GM12878 (cell line): ENCODE data around the gene POLD1. TPM values are rescaled to one million over a fixed set of nuclear protein-coding genes. Genes with fewer than 3 reads are reported as not detected.
A peak's percentile ranks its signal among the peaks of the same experiment; 100 is the strongest.

ENCODE experiments used
- ASH2L ChIP-seq: fragments of 300-600, 200-600 bp; sonication (generic); IDR thresholded peaks from 2 replicates; pipeline ENCODE4 v1.6.1; 2017; ENCODE audit warnings: low read depth, mild to moderate bottlenecking, borderline replicate concordance
- CEBPB ChIP-seq, 2 experiments: fragments of 150-350 bp in 1 of 2; IDR thresholded peaks; 2 replicates each; pipeline ENCODE4 v1.6.1; 2012 to 2014; ENCODE audit warnings: low read depth in 2 of 2, low read length in 2 of 2, borderline replicate concordance in 1 of 2, inconsistent platforms in 1 of 2
- CHD1 ChIP-seq: IDR thresholded peaks from 2 replicates; pipeline ENCODE4 v1.6.1; 2012; ENCODE audit warnings: low read depth, low read length, improper control_type of control experiment
- EED ChIP-seq: sonication (generic); IDR thresholded peaks from 2 replicates; pipeline ENCODE4 v1.6.1; 2016; ENCODE audit warnings: antibody characterized with exemption, low read depth
- FOS ChIP-seq: IDR thresholded peaks from 3 replicates; pipeline ENCODE4 v1.6.1; 2011; ENCODE audit warnings: borderline replicate concordance; ENCODE audit not compliant: insufficient read length; ENCODE audit errors: extremely low read depth
- NR2F1 ChIP-seq: fragments of 450-650 bp; conservative IDR thresholded peaks from 2 replicates; pipeline ENCODE4 v1.6.1; 2017; ENCODE audit warnings: mild to moderate bottlenecking
- REST ChIP-seq: IDR thresholded peaks from 2 replicates; pipeline ENCODE4 v1.6.1; 2012; ENCODE audit warnings: mild to moderate bottlenecking, low read depth, low read length
- SKIL ChIP-seq: fragments of 450-650 bp; IDR thresholded peaks from 2 replicates; pipeline ENCODE4 v1.6.1; 2017; ENCODE audit warnings: mild to moderate bottlenecking, low read depth, inconsistent platforms; ENCODE audit not compliant: poor library complexity, severe bottlenecking
- SMARCA5 ChIP-seq: fragments of 450-650 bp; IDR thresholded peaks from 2 replicates; pipeline ENCODE4 v1.6.1; 2017; ENCODE audit warnings: mild to moderate bottlenecking
- TCF7 ChIP-seq: IDR thresholded peaks from 2 replicates; pipeline ENCODE4 v1.6.1; 2014; ENCODE audit warnings: antibody characterized with exemption, borderline replicate concordance
- YBX1 ChIP-seq: fragments of 450-650 bp; IDR thresholded peaks from 2 replicates; pipeline ENCODE4 v1.6.1; 2016; ENCODE audit warnings: antibody characterized with exemption
- polyA plus RNA-seq, 11 experiments: library from polyadenylated mRNA; depleted of rRNA in 4 of 11; unstranded in 6 of 11; stranded (reverse) in 5 of 11; fragments of >200 nt; fragmentation: Nextera tagmentation in 4 of 11; fragmentation: Illumina TruSeq in 1 of 11; extraction: Ambion mirVana in 4 of 11; extraction: Trizol in 1 of 11; gene quantifications; 1 replicate in 1 of 11; 2 replicates in 10 of 11; pipeline versions ENCODE4 v1.2.1 to v1.2.3, GENCODE V29; 2011 to 2016; ENCODE audit warnings: inconsistent platforms in 2 of 11, missing spikeins in 2 of 11, low read depth in 1 of 11
- total RNA-seq, 4 experiments: library from RNA; depleted of rRNA in 3 of 4; stranded (reverse); fragments of >200 nt in 3 of 4; fragmentation: Illumina TruSeq in 1 of 4; extraction: Trizol in 1 of 4; gene quantifications; 2 replicates each; pipeline versions ENCODE4 v1.2.1 to v1.2.3, GENCODE V29; 2013 to 2021
- TF ChIP-seq, protein P1 (sequence below): fragments of 450-650 bp; IDR thresholded peaks from 2 replicates; pipeline ENCODE4 v1.6.1; 2017; ENCODE audit warnings: antibody characterized with exemption, mild to moderate bottlenecking, moderate library complexity
- TF ChIP-seq, protein P2 (sequence below), 3 experiments: IDR thresholded peaks in 2 of 3; conservative IDR thresholded peaks in 1 of 3; 2 replicates each; pipeline ENCODE4 v1.5.1; 2011; ENCODE audit warnings: low read depth in 3 of 3, low read length in 3 of 3, mild to moderate bottlenecking in 3 of 3, control low read depth in 2 of 3, moderate library complexity in 2 of 3, inconsistent platforms in 1 of 3, mixed read lengths in 1 of 3; ENCODE audit not compliant: control insufficient read depth in 2 of 3, insufficient read depth in 1 of 3; ENCODE audit errors: extremely low read depth in 1 of 3
- TF ChIP-seq, protein P3 (sequence below): IDR thresholded peaks from 2 replicates; pipeline ENCODE4 v1.6.1; 2011; ENCODE audit warnings: borderline replicate concordance, low read depth, mild to moderate bottlenecking, moderate library complexity, mixed read lengths, low read length; ENCODE audit not compliant: insufficient read depth; ENCODE audit errors: extremely low read length

POLD1 gene
- total and polyA plus RNA-seq, 10 of the 15 experiments (the other 5 are each of a cell fraction or from before 2014, with no cell fraction given), result 0.76 to 165 (median 63.4) TPM

DNA sequence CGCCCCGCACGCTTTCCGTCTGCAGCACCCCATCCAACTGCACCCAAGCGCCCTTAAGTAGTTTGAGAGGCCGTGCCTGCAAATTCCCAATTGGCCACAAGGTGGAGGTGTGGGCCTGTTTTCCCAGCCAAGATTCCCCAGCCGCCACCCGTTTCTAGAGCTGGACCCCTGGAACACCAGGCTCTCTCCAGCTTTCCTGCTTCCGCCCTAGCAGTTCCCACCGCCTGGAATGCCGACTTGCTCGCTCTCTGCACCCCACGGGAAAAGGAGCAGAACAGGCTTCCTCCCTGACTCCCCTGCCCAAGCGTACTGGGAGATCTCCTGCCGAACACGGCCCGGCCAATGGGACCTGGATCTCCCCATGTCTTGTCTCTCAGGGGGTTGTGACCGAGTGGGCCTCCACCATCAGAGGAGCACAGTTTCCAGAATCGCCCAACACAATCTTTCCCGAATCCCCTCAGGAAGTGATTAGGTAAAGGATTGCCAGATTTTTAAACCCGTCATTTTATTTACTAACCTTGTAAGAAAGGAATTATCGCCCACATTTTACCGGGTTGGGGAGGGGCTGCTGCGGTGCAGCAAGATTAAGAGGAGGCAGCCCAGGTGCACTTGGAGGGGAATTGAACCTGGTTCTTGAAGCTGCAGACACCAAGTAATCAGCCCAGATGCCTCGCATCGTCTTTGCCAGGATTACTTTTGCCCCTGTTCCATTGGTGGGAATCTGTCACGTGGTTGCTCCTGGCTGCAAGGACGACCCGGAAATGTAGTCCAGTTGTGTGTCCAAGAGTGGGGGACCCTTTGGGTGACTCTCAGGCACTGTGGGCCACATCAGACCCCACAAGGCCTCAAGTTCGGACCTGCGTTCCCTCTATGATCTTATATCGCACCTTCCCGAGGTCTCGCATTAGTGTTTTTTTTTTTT lies 15.2 kb upstream of the POLD1 start (continued):
- TF ChIP-seq REST (no peak), NR2F1 (no peak), CEBPB (IDR thresholded peaks at IDR 0.05; ENCODE audit: borderline replicate concordance in 1 of 2, low read depth in 2 of 2, low read length in 2 of 2) (no peak), EED (peak; percentile 99), ASH2L (no peak), FOS (no peak), CHD1 (no peak), SMARCA5 (peak; percentile 85), TCF7 (no peak), SKIL (peak; percentile 28), YBX1 (no peak)
- TF ChIP-seq, protein P1, sequence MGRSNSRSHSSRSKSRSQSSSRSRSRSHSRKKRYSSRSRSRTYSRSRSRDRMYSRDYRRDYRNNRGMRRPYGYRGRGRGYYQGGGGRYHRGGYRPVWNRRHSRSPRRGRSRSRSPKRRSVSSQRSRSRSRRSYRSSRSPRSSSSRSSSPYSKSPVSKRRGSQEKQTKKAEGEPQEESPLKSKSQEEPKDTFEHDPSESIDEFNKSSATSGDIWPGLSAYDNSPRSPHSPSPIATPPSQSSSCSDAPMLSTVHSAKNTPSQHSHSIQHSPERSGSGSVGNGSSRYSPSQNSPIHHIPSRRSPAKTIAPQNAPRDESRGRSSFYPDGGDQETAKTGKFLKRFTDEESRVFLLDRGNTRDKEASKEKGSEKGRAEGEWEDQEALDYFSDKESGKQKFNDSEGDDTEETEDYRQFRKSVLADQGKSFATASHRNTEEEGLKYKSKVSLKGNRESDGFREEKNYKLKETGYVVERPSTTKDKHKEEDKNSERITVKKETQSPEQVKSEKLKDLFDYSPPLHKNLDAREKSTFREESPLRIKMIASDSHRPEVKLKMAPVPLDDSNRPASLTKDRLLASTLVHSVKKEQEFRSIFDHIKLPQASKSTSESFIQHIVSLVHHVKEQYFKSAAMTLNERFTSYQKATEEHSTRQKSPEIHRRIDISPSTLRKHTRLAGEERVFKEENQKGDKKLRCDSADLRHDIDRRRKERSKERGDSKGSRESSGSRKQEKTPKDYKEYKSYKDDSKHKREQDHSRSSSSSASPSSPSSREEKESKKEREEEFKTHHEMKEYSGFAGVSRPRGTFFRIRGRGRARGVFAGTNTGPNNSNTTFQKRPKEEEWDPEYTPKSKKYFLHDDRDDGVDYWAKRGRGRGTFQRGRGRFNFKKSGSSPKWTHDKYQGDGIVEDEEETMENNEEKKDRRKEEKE, result no peak
- TF ChIP-seq, protein P2, sequence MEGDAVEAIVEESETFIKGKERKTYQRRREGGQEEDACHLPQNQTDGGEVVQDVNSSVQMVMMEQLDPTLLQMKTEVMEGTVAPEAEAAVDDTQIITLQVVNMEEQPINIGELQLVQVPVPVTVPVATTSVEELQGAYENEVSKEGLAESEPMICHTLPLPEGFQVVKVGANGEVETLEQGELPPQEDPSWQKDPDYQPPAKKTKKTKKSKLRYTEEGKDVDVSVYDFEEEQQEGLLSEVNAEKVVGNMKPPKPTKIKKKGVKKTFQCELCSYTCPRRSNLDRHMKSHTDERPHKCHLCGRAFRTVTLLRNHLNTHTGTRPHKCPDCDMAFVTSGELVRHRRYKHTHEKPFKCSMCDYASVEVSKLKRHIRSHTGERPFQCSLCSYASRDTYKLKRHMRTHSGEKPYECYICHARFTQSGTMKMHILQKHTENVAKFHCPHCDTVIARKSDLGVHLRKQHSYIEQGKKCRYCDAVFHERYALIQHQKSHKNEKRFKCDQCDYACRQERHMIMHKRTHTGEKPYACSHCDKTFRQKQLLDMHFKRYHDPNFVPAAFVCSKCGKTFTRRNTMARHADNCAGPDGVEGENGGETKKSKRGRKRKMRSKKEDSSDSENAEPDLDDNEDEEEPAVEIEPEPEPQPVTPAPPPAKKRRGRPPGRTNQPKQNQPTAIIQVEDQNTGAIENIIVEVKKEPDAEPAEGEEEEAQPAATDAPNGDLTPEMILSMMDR (IDR thresholded peaks at IDR 0.05 in 2 of 3, conservative IDR thresholded peaks at IDR 0.05 in 1 of 3; ENCODE audit: control insufficient read depth in 2 of 3, extremely low read depth in 1 of 3, insufficient read depth in 1 of 3, low read depth in 3 of 3, low read length in 3 of 3), result peak; percentile 79 to 81 (median 79)
- TF ChIP-seq, protein P3, sequence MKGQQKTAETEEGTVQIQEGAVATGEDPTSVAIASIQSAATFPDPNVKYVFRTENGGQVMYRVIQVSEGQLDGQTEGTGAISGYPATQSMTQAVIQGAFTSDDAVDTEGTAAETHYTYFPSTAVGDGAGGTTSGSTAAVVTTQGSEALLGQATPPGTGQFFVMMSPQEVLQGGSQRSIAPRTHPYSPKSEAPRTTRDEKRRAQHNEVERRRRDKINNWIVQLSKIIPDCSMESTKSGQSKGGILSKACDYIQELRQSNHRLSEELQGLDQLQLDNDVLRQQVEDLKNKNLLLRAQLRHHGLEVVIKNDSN, result peak; percentile 89
